Panc1 (cell line): ENCODE measurements around the gene TOE1. TPM values are rescaled to one million over a fixed set of nuclear protein-coding genes. Genes with fewer than 3 reads are reported as not detected.

ENCODE experiments used
- ATAC-seq: fragments of 200-7000 bp; cut with Tn5 transposase; 2 replicates; pipeline ENCODE4 v1.9.1; 2020; ENCODE audit warnings: mild to moderate bottlenecking, moderate library complexity
- BruUV-seq: library from RNA; stranded (reverse); fragments of 400-500 nt; replicated peaks from 2 replicates; lab custom pipeline; 2021; lab: Mats Ljungman, UMichigan
- CTCF ChIA-PET: fragments of 300-600 bp; sonication (Branson Sonifier 250); formaldehyde crosslinking; loops from one replicate; lab custom pipeline; 2022; ENCODE audit warnings: antibody characterized with exemption; lab: Charles Lee
- POLR2A ChIA-PET: fragments of 300-600 bp; sonication (Branson Sonifier 250); formaldehyde crosslinking; loops from one replicate; lab custom pipeline; 2022; ENCODE audit warnings: antibody characterized with exemption; lab: Charles Lee
- DNase-seq: peaks from one replicate; pipeline ENCODE4 v3.0.0-alpha.2; 2010; ENCODE audit warnings: low read depth, low spot score
- H3K27ac ChIP-seq: 2 replicates; pipeline ENCODE4 v1.5.1; 2011; ENCODE audit warnings: mild to moderate bottlenecking, low read length, inconsistent platforms
- H3K27me3 ChIP-seq: fragments of 200-500 bp; sonication (Bioruptor generic); 2 replicates; pipeline ENCODE4 v1.6.0; 2014; ENCODE audit warnings: low read length, inconsistent platforms; ENCODE audit not compliant: control insufficient read depth, insufficient read depth
- H3K36me3 ChIP-seq: fragments of 200-500 bp; sonication (Bioruptor generic); 2 replicates; pipeline ENCODE4 v1.5.1; 2014; ENCODE audit warnings: inconsistent platforms, mild to moderate bottlenecking, low read length, moderate library complexity; ENCODE audit not compliant: control insufficient read depth, insufficient read depth
- H3K4me1 ChIP-seq: 2 replicates; pipeline ENCODE4 v1.5.1; 2011; ENCODE audit warnings: inconsistent platforms, mild to moderate bottlenecking, low read length, moderate library complexity; ENCODE audit not compliant: control insufficient read depth, insufficient read depth
- H3K4me3 ChIP-seq, 2 experiments: 2 replicates each; pipeline ENCODE4 v1.5.1; 2011 to 2012; ENCODE audit warnings: low read depth in 2 of 2, low read length in 2 of 2, mild to moderate bottlenecking in 2 of 2, inconsistent platforms in 1 of 2, moderate library complexity in 1 of 2
- H3K9me3 ChIP-seq: fragments of 200-500 bp; sonication (Bioruptor generic); 2 replicates; pipeline ENCODE4 v1.5.1; 2014; ENCODE audit warnings: low read depth, mild to moderate bottlenecking, inconsistent platforms, low read length, moderate library complexity; ENCODE audit not compliant: control insufficient read depth, insufficient read depth
- CTCF ChIP-seq: fragments of 450-650 bp; IDR thresholded peaks from 2 replicates; pipeline ENCODE4 v1.5.1; 2017; ENCODE audit warnings: mild to moderate bottlenecking
- POLR2AphosphoS5 ChIP-seq: IDR thresholded peaks from 2 replicates; pipeline ENCODE4 v1.6.1; 2012; ENCODE audit warnings: mild to moderate bottlenecking, low read depth, low read length, moderate library complexity
- SIN3A ChIP-seq: IDR thresholded peaks from 2 replicates; pipeline ENCODE4 v1.6.1; 2012; ENCODE audit warnings: low read depth, mild to moderate bottlenecking, low read length, moderate library complexity, borderline replicate concordance; ENCODE audit not compliant: insufficient read depth
- TCF7L2 ChIP-seq: IDR thresholded peaks from 2 replicates; pipeline ENCODE4 v1.6.1; 2011; ENCODE audit warnings: mild to moderate bottlenecking, low read depth, low read length, inconsistent platforms
- in situ Hi-C: cut with HindIII; loops from 2 replicates; pipeline ENCODE4 v1.10.0; 2016; ENCODE audit warnings: low sequenced_read_pairs, low pct_unique_long_range_greater_than_20kb
- intact Hi-C: fragments of 100-400 bp; cut with micrococcal nuclease; formaldehyde crosslinking; loops from one replicate; pipeline ENCODE4 v1.10.0; 2022; ENCODE audit not compliant: unreplicated experiment
- total RNA-seq: library from RNA; stranded (reverse); gene quantifications from one replicate; pipeline ENCODE4 v1.2.1, GENCODE V29; 2021; ENCODE audit not compliant: unreplicated experiment
- TF ChIP-seq, protein P1 (sequence below), 2 experiments: IDR thresholded peaks; 2 replicates each; pipeline ENCODE4 v1.6.1; 2011 to 2012; ENCODE audit warnings: low read depth in 2 of 2, control low read depth in 1 of 2, low read length in 1 of 2, mild to moderate bottlenecking in 1 of 2, moderate library complexity in 1 of 2; ENCODE audit not compliant: insufficient read depth in 1 of 2

Gene TOE1
- total RNA-seq, 1 experiment from 2014 or later = 14.3 TPM

GRCh38 chr1:45348966-45349677 is 9.2 kb downstream of the TOE1 start:
- Histone ChIP-seq H3K4me1 (no peaks in the 10 kb centered on the region), H3K4me3 (no peak overlapping the region), H3K36me3 (no peaks in the 10 kb centered on the region), H3K27ac (no peak overlapping the region), H3K27me3 (no peaks in the 10 kb centered on the region), H3K9me3 (no peaks in the 10 kb centered on the region)
- intact Hi-C loops = no loop called here
- CTCF ChIA-PET = no interaction called here
- DNase-seq = no peak
- in situ Hi-C loops = no loop called here
- TF ChIP-seq CTCF (no peak), POLR2AphosphoS5 (no peak), TCF7L2 (no peak), SIN3A (no peak)
- TF ChIP-seq, protein P1, sequence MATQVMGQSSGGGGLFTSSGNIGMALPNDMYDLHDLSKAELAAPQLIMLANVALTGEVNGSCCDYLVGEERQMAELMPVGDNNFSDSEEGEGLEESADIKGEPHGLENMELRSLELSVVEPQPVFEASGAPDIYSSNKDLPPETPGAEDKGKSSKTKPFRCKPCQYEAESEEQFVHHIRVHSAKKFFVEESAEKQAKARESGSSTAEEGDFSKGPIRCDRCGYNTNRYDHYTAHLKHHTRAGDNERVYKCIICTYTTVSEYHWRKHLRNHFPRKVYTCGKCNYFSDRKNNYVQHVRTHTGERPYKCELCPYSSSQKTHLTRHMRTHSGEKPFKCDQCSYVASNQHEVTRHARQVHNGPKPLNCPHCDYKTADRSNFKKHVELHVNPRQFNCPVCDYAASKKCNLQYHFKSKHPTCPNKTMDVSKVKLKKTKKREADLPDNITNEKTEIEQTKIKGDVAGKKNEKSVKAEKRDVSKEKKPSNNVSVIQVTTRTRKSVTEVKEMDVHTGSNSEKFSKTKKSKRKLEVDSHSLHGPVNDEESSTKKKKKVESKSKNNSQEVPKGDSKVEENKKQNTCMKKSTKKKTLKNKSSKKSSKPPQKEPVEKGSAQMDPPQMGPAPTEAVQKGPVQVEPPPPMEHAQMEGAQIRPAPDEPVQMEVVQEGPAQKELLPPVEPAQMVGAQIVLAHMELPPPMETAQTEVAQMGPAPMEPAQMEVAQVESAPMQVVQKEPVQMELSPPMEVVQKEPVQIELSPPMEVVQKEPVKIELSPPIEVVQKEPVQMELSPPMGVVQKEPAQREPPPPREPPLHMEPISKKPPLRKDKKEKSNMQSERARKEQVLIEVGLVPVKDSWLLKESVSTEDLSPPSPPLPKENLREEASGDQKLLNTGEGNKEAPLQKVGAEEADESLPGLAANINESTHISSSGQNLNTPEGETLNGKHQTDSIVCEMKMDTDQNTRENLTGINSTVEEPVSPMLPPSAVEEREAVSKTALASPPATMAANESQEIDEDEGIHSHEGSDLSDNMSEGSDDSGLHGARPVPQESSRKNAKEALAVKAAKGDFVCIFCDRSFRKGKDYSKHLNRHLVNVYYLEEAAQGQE (IDR thresholded peaks at IDR 0.05; ENCODE audit: insufficient read depth in 1 of 2, low read depth in 2 of 2, low read length in 1 of 2) = no peak
- POLR2A ChIA-PET = no interaction called here
- no peak for ATAC-seq
- no TSS peak for BruUV-seq

- H3K36me3 ChIP-seq = no peaks in the 10 kb centered on the region
- no peaks in the 10 kb centered on the region for H3K4me1 ChIP-seq
- TF ChIP-seq SIN3A (no peak), TCF7L2 (no peak), CTCF (no peak), POLR2AphosphoS5 (no peak)
- TF ChIP-seq, protein P1 (IDR thresholded peaks at IDR 0.05; ENCODE audit: insufficient read depth in 1 of 2, low read depth in 2 of 2, low read length in 1 of 2) = no peak
- ATAC-seq (no peak), DNase-seq (no peak)
- BruUV-seq = no TSS peak
- H3K27me3 ChIP-seq = no peaks in the 10 kb centered on the region
- intact Hi-C loops = no loop called here
- CTCF ChIA-PET = no interaction called here
- in situ Hi-C loops = no loop called here
- POLR2A ChIA-PET = no interaction called here
- H3K27ac ChIP-seq = no peak overlapping the region
- no peaks in the 10 kb centered on the region for H3K9me3 ChIP-seq
- H3K4me3 ChIP-seq = no peak overlapping the region
These were observed 11.5 kb downstream of the TOE1 start for GRCh38 chr1:45351508-45351907.
